HG02759 (cell line): ENCODE data around the gene RPS21.
"Not testable (repeated sequence)": the region's sequence is repeated elsewhere in the genome, so short reads cannot be mapped to it uniquely, and the experiment has no call there.

Experiments
- ATAC-seq: cut with Tn5 transposase; IDR thresholded peaks from one replicate; pipeline ENCODE4 v1.9.1; 2021; ENCODE audit warnings: mild to moderate bottlenecking, moderate library complexity; ENCODE audit not compliant: unreplicated experiment

The RPS21 gene

DNA sequence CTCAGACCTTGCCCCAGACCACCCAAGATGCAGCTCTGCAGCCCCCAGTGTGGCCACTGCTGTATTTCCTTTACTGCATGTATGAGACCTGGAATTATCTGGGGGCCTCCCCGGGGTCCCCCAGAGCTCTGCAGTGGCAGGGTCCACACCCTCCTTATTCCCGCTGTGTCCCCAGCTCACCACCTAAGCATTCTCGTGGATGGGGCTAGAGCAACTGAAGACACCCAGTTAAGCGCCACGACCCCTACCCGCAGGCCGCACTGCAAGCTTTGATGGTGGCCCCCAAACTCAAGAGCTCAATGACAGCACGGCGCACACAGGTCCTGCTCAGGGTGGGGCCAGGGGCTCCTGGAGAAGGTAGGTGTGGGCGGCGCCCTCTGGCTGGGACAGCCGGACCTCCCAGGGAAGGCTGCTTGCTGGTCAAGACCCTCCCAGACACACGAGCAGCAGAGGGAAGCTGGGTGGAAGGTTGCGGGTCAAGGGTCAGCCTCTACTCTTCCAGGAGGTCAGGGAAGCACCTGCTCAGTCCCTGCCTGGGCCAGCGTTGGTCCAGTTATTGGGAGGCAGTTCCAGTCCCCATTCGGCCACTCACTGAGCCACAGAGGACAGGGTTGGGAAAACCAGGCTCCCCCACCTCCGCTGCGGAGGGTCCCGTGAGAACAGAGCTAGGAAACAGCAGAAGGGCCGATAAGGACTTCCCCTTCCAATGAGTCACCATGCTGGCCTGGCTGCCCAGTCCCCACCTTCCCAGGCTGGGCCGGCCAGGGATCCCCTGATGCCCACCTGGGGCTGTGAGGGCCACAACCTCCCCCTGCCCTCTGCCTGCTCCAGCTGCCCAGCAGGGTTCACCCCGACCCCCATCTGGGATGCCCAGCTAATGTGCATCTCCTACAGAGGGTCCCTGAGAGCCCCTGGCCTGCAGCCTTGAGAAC is 22.7 kb upstream of the RPS21 start:
- no peak for ATAC-seq

DNA sequence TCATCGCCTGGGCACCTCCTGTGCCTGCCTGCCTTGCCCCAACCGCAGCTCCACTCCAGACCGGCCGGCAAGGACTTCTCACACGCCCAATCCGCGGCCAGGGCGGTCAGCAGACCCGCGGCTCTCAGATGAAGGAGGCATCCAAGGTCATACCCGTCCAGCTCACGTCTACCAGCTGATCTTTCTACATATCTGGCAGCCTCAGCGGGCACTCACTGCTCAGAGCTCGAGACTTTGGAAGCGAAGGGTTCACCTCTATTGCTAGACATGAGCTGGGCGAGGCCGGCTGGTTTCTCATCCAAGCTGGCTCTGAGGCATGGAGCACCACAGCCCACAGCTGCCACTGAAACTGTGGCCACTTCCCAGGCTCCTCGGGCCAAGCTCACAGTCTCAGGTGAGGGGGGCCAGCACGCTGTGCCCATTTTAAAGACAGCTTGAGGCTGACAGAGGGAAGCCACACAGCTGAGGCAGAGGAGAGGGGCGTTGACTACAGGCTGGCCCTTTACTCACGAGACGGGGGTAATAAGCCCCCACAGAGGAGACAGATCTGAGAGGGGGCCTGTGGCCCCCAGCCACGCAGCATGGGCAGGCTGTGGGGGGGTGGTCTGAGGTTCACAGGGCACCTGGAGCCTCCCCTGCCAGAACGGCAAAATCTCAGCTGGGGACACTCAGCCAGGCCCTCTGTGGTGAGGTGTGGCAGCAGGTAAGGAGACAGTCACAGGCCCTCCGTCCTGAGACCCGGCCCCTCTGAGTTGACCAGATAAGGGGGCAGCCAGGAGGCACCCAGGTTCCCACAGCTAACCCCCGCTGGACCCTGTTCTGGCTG is 21.8 kb upstream of the RPS21 start:
- ATAC-seq = no peak

DNA sequence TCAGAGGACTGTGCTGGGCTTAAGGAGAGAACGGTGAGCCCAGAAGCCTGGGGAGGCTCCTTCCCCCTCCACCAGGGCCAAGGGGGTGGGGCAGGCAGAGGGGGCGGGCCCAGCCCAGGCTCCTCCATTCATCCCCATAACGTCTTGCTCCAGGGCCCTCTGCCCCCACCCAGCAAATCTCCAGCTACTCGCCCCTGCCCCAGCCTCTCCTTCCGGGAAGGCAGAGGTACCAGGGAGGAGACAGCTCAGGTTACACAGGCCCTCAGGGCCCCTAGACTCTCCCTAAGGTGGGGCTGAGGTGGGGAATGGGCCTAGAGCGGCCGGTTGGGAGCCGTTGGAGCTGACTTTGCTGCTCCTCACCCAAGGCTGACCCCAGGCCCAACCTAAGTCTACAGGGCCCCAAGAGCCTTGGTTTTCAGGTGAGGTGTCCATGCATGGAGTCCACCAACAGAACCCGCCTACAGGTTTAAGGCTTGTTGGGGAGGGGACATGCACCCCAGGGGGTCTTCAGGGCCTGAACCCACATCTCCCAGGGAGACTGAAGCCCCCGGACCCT is 21.0 kb upstream of the RPS21 start:
- ATAC-seq = no peak

DNA sequence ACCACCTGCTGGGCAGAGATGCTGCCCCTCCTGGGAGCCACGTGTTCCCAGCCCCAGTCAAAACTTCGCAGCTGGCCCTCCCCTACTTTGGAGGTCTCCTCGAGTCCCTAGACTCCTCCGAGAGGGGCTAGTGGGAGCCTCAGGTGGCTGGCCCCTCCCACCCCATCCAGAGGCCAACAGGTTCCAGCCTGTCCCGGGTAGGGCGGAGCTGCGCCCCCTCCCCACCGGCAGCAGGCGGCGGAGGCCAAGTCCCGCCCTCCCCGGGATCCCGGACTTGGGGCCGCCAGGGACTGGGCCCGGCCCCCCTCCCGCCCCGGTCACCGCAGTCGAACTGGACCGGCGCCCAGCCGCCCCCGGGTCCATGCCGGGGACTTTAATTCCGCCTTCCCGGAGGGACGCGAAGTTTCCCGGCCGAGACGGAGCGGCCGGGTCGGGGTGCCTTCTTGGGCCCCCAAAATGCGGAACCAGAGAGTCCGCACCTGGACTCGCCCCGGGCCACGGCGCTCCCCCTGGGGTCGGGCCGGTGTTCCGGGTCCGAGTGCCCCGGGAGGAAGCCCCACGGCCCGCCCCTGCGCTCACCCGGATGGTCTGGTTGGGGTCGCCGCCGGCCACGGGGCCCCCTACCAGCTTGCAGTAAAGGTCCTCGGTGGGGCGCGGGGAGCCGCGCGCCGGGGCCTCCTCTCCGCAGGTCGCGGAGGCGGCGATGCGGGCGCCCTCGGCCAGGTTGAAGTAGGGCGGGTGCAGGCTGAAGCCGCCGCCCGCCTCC is 20.4 kb upstream of the RPS21 start:
- peak; percentile 24 for ATAC-seq

DNA sequence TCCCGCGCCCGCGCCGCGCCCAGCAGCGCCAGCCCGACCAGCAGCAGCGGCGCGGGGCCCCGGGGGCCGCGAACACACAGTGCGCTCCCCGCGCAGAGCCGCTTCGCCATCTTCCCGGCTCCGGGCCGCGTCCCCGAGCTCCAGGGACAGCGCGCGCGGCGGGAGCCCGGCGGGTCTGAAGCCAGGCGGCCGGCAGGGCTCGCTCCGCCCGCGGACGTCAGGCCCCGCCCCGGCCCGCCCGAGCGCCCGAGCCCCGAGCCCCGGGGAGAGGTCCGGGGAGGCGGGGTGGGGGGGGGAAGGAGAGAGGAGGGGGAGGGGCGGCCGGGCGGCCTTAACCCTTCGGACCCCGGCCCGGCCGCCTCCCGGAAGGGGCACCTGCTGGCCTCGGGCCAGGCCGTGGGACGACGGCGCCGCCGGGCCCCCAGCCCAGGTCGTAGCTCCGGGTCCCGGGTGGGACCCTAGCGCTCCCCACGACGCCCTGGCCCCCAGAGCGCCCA is 19.7 kb upstream of the RPS21 start, which contains the start of gene LAMA5:
Gene LAMA5, minus strand, starts transcription at position 177 of the 497 bp plus-strand sequence. Its CDS starts 67 bp downstream, at position 110.
- ATAC-seq = peak; percentile 35

DNA sequence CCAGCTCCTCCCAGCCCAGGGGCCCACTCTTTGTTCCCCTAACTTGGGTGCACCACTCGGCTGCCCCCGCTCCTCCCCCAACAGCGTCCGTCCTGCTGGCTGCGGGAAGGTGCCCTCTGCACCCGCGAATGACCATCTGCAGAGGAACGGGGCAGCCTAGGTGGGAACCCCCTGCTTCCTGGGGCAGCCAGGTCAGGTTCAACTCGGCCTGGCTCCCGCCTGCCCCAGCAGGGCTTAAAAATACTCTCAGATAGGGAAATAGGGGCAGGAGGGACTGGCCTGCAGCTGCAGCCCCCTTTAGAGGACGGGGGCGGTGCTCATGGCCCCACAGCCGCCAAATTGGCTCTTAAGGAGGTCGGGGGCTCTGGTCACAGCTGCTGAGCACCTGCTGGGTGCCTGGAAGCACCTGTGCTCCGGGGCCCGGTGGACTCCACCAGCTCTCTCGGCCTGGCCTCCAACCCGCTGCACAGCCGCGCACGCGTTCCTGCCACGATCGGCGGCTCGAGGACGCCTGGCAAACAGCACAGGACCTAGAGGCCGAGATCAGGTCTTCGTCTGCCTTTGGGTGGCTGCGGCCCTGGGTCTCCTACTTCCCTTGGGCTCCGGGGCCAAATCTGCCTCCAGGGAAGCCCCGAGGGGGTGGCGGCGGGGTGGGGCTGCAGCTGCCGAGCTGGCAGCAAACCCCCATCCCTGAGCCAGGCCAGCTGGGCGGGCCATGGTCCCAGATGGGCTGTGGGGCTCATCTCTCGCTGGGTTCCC is 19.1 kb upstream of the RPS21 start:
- ATAC-seq = no peak

DNA sequence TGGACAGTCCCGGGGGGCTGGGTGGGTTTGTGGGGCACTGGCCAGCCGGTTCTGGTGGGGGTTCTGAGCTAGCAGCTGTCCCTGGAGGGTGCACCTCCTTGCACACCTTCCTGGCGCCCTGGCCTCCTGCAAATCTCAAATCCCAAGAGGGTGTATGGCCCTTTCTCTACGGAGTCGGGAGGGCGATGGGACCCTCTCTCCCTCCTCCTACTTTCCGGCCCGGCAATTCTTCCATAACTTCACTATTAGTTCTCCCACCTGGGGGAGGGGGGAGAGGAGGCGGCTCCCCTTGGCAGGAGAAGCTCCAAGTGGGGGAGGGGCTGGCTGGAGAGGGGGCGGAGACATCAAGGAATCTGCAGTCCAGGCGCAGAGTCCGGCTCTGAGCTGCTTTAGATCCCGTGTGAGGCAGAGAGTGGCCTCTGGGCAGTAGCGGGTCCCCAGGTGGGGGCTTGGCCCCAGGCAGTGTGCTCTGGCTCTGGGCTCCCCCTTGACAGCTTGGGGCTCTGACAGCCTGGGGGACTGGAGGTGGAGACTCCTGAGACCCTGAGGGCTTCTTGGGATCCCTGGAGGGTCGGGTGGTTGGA is 18.4 kb upstream of the RPS21 start:
- no peak for ATAC-seq

DNA sequence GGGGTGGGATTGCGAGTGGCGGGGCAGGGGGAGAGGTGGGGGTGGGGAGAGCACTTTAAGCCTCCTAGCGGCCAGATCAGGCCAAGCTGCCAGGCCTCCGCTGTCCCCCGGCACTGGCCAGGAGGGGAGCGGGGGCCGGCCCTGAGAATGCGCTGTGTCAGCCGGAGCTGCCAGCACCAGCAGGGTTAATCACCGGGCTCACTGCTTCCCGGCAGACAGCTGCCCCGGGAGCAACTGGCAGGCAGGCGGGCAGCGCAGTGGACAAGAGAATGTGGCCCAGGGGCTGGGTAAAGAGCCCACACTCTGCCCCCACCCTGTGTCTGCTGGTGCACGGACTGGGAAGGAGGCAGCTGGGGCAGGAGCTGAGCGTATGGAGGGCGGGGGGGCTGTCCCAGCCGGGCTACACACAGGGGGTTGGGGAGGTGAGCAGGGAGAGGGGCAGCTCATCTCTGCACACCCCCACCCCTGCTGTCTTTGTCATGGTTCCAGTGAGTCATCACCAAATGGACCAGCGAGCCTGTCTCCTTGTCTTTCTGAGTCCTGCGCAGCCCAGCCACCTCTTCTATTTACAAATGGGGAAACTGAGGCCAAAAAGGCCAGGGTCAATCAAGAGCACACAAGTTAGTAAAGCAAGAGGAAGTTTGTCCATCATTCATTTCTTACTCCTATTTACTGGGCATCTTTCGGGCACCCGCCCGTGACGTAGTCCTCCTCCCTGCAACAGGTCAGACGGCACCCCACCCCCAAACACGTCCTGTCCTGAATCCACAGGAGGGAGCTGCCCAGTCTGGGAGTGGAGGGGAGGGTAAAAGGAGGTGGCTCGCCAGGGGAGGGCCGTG is 17.7 kb upstream of the RPS21 start:
- ATAC-seq = no peak

DNA sequence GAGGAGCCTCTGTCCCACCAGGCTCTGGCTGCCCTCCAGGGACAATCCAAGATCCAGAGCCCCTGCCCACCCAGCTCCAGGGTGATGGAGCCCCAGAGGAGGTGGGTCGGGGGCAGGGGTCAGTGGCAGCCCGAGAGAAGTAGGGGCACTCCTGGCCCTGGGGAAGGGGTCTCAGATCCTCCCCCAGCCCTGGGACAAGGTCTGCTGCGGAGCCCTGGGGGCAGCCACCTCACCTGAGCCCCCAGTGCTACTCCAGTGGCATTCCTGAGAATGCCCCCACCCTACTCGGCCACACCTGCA is 17.1 kb upstream of the RPS21 start:
- no peak for ATAC-seq

DNA sequence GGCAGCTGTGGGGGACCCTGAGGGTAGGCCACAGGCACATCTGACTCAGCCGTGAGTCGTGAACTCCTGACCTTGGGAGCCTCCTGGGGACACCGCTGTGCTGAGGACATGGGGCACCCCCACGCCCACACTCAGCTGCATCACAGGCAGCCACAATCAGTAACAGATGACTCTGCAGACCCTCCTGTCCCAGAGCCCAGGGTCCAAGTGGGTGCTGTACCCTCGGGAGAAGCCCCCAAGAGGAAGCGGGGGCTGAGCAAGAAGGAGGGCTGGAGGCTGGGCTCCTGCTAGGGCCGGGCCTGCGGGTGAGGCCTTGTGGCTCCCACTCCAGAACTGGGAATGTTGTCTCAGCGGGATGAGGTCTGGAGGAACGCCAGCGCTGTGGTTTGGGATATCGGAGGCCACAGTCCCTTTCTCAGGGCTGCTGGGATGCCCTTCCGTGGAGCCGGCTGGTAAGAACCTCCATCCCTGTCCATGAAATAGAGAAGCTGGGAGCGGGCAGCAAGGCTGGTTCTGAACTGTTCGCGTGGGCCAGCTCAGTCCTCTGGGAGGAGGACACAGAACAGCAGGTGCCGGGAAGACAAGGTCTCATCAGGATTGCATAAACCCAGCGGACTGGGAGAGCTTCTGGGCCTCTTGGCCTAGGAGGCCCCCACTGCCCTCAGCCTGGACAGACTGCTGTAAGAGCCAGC is 16.6 kb upstream of the RPS21 start:
- ATAC-seq = peak; percentile 33

DNA sequence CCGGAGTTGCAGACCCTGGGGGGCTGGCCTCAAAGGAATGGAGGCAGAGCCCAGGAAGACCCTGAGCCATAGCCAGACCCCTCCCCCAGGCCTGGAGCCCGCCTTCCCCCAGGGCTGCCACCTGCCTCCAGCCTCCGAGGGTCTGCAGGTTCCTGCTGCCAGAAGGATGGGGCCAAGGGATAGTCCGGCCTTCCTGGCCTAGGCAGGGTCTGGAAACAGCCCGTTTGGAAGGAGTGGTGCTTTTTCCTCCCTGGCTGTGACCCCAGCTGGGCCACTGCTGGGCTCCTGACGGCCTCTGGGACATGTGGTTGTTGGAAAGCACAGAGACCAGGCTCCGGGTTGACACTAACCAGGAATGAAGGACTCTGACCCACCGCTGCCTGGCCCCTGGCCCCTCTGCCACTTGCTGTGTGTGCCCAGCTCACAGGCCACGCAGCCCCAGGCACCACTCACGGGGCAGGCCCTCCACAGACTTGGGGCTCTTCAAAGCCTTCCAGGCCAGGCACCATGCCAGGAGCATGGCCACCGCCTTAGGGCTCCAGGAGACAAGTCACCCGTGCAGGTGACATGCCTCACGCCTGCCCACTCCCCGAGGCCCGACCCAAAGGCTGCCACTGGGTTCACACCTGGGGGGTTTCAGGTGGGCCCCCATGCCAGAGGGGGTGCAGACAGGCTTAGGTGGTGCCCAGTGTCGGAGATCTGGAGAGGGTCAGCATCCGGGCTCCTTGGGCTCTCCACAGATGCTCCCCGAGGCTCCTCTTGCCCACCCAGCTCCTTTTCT is 15.9 kb upstream of the RPS21 start:
- ATAC-seq = no peak

DNA sequence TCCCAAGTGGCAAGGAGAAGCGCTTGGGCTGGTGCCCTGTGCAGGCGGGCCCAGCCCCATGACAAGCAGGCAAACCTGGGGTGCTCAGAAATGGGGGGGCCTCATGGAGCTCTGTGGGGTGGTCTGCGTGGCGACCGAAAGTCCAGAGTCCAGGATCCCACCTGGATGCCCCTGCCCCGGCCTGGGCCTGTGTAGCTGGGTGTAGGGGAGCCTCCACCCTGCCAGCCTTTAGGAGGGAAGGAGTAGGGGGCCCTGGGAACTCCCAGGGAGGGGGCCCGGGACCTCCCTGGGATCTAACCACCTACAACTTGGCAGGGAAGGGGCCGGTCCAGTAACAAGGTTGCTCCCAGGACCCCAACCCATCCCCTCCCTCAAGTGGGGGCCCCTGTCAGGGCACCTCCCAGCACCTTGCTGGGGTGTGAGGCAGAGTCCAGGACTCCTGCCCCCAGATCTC is 15.3 kb upstream of the RPS21 start:
- ATAC-seq = no peak

DNA sequence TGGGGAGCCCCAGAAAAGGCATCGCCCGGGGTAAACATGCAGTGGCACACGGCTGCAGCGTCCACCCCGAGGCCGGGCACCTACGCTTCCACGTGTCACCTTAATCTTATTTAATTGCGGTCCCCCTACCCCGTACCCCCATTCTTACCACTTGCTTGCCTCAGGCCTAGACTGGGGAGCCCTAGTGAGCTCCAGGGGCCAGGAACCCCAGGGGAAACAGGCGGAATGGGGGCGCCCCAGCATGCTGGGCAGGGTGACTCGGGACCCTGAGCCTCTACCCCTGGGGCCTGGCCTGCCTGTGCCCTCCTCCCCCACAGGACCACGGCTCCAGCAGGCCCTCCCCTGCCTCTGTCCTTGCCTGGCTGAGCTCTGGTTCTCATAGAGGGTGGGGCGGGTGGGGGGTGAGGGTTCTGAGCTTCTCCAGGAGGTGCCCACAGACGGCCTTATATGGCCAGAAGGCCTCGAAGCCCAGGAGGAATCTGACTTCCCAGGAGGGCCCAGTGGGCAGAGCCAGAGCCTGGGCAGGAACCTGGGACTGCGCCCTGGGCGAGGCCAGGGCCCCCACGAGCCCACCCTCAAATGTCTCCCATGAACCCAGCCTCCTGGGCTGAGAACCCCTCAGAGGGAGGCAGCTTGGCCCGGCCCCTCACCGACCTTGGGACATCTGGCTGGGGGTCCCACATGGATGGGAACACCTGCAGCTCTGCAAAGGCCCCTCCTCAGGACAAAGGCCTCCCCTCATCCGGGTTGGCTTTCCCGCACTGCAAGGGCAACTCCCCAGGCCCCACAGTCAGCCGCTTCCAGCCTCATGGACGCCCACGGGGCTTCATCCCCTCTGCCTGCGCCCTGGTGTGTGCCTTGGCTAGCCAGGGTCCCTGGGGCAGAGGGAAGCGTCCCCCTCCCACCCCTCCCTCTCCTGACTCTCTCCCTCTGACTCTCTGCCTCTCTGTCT is 14.6 kb upstream of the RPS21 start:
- ATAC-seq = no peak

DNA sequence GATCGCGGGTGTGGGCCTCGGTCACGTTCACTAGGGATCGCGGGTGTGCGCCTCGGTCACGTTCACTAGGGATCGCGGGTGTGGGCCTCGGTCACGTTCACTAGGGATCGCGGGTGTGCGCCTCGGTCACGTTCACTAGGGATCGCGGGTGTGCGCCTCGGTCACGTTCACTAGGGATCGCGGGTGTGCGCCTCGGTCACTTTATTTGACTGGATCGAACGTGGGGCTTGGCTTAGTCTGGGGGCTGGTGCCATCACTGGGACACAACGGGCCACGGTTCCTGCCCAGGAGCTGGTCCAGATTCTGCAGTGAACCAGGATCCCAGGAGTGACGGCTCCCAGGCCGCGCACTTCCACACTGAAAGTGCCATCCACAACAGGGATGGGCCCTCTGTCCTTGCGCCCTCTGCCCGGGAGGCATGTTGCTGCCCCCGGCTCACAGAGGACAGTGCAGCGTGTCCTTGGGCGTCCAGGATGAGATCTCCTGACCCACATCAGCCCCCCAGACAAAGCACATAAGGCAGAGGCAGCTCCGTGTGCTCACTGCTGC is 13.2 kb upstream of the RPS21 start:
- not testable (repeated sequence) for ATAC-seq

DNA sequence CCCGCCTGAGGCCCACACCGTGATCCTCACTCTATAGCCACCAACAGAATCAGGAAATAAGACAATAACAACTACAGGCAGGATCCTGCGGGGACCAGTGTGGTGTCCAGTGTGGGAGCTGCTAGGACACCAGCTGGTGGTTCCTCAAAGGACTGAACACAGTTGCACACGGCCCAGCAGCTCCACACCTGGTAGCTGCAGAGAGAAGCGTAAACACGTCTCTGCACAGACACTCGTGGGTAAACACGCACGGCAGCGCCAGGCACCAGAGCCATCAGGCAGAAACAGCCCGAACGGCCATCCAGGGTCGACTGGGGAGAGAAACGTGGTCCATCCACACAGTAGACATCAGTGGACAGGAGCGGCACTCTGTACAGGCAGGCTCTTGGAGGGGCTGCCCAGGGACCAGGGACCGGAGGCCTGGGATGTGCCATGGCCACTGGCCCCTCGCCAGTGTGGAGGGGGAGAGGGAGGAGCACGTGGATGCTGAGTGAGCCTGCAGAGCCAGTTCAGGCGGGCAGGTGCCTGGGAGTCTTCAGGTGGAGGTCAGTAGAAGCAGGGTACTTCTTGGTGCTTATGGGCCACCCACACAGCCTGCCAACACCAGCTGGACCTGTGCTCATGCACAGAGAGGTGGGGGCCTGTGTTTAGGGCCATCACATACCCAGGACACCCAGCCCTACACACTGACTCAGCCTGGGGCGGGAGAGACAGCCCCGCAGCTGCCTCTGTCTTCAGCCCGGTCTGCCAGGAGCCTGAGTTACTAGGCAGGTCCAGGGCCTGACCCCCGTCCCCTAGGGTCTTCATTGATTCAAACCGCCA is 12.4 kb upstream of the RPS21 start:
- no peak for ATAC-seq
